HG03442 (cell line): ENCODE results near the gene TRIM62.

ENCODE experiments used
- ATAC-seq: cut with Tn5 transposase; IDR thresholded peaks from one replicate; pipeline ENCODE4 v1.9.1; 2021; ENCODE audit warnings: mild to moderate bottlenecking, moderate library complexity; ENCODE audit not compliant: unreplicated experiment

The TRIM62 gene

GRCh38 chr1:33162141-33162540, 19.7 kb downstream of the TRIM62 start:
- no peak for ATAC-seq

GRCh38 chr1:33161061-33161681, 20.7 kb downstream of the TRIM62 start:
- ATAC-seq: no peak

- no peak for ATAC-seq
Observed at GRCh38 chr1:33159577-33159976, 22.3 kb downstream of the TRIM62 start.

GRCh38 chr1:33158366-33158765, 23.5 kb downstream of the TRIM62 start:
- no peak for ATAC-seq

- ATAC-seq: no peak
Observed at GRCh38 chr1:33157131-33157530, 24.7 kb downstream of the TRIM62 start.

GRCh38 chr1:33155877-33156538, 25.8 kb downstream of the TRIM62 start:
- ATAC-seq: no peak

GRCh38 chr1:33153650-33154049, 28.2 kb downstream of the TRIM62 start:
- no peak for ATAC-seq

- no peak for ATAC-seq
Observed at GRCh38 chr1:33152685-33153432, 29.0 kb downstream of the TRIM62 start.

GRCh38 chr1:33151116-33151515, 30.7 kb downstream of the TRIM62 start:
- no peak for ATAC-seq

- no peak for ATAC-seq
Observed at GRCh38 chr1:33150522-33150921, 31.3 kb downstream of the TRIM62 start.

GRCh38 chr1:33149453-33150190, 32.2 kb downstream of the TRIM62 start:
- no peak for ATAC-seq

GRCh38 chr1:33148615-33149014, 33.2 kb downstream of the TRIM62 start:
- no peak for ATAC-seq

- no peak for ATAC-seq
Observed at GRCh38 chr1:33147997-33148314, 33.9 kb downstream of the TRIM62 start.

GRCh38 chr1:33147275-33147996, 34.4 kb downstream of the TRIM62 start:
- no peak for ATAC-seq

GRCh38 chr1:33146003-33146402, 35.8 kb downstream of the TRIM62 start:
- no peak for ATAC-seq

- ATAC-seq: no peak
Observed at GRCh38 chr1:33143698-33144097, 38.1 kb downstream of the TRIM62 start.

- no peak for ATAC-seq
Observed at GRCh38 chr1:33143176-33143575, 38.7 kb downstream of the TRIM62 start.

GRCh38 chr1:33142483-33143064, 39.3 kb downstream of the TRIM62 start:
- no peak for ATAC-seq

GRCh38 chr1:33141781-33142180, 40.1 kb downstream of the TRIM62 start:
- ATAC-seq: no peak

GRCh38 chr1:33141216-33141615, 40.6 kb downstream of the TRIM62 start:
- no peak for ATAC-seq
